DMS153 treated with DMSO at 0.1 percent for 48 hours (cell line): ENCODE measurements around the gene AP3B2.
"Not testable (repeated sequence)": the region's sequence is repeated elsewhere in the genome, so short reads cannot be mapped to it uniquely, and the experiment has no call there.

Experiments
- DNase-seq: peaks from one replicate; lab custom pipeline; 2025; ENCODE audit not compliant: unreplicated experiment; lab: John Stamatoyannopoulos, UW

AP3B2 gene

DNA sequence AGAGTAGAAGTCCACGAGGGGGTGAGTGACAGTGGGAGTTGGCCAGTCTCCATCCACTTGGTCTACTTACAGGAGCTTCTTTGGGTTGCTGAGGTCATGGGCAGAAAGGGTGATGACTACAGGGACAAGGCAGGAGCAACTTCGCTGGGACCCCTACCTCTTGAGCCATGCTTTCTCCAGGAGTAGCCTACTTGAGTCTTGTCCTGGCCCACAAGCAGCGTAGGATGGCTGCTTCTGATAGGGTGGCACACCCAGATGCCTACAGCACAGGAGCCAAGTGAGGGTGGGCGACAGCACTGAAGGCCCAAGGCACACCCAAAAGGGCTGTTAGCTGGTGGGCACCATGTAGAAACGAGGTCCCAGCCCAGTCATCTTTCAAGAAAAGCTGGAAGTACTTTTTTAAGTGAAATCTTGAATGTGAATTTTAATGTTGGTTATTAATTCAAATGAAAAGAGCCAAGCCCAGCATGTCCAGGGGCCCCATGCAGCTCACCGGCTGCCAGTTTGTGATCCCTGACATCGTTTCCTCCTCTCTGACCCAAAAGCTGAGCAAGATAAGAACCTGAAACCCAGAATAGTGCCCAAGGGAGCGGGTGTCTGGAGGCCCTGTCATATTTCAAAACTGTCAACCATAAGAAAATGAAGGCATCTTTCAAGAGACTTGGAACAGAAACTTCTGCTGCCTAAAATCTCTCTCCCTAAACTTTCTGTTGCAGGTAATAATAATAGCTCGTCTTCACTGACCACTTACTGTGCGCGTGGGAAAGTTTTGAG is 60.3 kb downstream of the AP3B2 start:
- no peak for DNase-seq

DNA sequence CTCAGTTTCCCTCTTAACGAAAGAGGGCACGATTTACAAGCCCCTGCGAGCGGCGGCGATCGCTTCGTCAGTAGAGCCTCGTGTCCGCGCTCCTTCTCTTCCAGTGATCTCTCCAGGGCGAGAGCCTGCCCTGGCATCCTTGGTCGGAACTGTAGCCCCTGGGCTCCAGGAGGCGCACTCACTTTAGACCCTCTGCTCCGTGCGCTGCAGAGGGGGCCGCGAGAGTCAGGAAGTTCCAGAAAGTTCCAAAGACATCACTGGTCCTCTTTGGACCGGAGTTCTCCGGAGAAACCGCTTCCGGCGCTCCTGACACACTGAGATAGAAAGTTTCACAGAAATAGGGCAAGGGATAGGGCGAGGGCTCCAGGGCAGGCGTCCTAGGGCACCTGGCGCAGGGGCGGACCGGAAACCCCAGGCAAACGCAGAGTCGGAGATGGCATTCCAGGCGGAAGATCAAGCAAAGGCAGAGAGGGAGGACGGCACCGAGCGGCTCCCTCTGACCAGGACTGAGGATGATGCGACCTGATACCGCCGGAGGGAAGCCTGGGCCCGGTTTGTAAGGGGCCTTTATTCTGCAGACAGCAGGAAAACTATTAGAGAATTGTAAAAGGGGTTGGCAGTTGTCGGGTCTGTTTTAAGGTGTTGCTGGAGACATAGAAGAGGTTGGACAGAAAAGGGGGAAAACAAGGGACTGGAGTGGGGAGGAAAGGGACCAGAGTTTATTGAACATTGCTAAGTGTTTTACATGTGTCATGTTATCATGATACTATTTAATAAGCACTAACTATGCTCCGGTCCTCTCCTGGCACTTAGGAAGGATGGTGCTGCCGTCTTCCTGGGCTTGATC is 61.2 kb downstream of the AP3B2 start:
- DNase-seq, result no peak

DNA sequence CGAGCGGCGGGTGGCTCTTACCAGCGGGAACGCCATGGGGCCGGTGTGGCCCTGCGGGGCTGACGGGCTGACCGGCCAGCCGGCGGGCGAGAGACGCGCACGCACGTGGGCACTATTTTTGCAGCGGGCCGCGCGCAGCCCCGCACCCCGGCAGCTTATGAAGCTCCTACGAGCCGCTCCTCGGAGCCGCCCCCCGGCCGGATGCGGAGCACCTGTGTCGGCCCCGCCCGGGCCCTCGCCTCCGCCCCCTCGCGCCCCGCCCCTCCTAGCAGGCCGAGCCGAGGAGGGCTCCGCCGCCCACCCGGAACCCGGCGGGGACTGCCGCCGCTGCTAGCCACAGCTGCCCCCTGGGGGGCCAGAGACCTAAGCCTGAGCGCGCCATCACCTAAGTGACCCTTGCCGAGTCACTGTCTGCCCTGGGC is 61.8 kb downstream of the AP3B2 start:
- DNase-seq, result no peak

DNA sequence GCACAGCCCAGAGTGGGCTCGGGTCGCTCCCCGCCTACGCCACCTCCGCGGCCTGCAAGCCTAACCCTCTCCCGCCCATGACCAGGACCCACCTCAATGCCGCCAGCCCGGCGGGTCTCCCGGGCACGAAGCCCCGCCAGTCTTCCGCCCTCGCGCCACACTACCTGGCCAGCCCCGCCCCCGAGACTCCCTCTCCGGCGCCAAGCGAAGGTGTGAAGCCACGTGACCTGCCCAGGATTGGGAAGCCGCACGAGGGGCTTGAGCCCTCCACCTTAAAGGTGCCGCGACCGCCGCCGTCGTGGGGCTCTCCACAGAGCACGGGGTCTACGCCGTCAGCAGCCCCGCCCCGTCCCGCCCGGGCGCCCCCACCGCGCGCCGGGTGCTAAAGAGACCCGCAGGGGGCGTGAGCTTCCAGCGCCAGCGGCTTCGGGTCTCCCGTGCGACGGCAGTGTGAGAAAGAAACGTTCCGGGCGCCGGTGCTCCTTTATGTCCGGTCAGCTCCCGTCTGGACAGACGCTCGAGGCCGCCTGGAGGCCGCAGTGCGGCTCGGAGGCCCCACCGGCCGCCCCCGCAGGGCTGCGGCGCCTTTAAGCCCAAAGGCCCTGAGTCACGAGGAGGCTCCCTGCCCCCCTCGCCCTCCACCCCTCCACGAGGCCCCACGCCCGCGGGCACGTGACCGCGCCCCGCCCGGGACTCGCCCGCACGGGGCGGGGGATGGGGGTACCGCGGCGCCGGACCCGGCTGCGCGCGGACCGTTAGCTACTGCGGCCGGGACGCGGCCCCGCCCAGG is 62.4 kb downstream of the AP3B2 start, which contains the start of gene CPEB1:
Gene CPEB1, minus strand, starts transcription at position 319 of the 790 bp plus-strand sequence. CDS start 18,904 bp downstream, outside the sequence.
- DNase-seq, result no peak

DNA sequence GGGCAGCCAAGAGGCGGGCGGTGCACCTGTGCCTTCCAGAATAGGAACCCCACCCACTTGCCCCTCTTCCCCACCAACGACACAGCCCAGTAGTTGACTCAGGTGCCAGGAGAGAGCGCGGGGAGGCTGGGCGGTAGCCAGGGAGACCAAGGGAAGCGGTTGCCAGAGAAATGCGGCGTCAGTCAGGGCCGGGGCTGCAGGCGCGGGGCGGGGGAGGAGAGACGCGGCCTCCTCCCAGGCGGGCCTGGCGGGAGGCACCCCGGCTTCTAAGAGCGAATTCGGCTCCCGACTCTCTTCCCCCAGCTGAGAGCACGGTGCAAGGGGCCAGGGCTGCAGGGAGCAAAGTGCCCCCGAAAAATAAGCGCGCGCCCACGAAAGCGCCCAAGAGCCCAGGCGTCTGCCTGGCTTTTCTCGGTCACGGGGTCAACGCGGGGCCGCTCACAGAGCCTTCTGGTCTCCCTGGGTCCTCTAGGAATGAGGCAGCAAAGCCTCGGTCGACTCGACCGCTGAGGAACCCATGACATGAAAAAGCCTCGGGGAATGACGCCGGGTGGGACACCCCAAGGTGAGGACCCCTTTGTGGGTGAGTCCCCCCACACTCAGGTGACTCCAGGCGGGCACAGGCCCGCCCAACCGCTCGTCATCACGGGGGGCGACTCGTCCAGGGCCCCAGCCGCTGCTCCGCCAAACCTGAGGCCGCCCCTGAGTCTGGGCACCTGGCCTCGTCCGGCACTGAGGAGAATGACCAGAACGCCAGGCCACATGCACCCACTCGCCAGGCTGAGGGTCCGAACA is 63.2 kb downstream of the AP3B2 start:
- DNase-seq, result no peak

DNA sequence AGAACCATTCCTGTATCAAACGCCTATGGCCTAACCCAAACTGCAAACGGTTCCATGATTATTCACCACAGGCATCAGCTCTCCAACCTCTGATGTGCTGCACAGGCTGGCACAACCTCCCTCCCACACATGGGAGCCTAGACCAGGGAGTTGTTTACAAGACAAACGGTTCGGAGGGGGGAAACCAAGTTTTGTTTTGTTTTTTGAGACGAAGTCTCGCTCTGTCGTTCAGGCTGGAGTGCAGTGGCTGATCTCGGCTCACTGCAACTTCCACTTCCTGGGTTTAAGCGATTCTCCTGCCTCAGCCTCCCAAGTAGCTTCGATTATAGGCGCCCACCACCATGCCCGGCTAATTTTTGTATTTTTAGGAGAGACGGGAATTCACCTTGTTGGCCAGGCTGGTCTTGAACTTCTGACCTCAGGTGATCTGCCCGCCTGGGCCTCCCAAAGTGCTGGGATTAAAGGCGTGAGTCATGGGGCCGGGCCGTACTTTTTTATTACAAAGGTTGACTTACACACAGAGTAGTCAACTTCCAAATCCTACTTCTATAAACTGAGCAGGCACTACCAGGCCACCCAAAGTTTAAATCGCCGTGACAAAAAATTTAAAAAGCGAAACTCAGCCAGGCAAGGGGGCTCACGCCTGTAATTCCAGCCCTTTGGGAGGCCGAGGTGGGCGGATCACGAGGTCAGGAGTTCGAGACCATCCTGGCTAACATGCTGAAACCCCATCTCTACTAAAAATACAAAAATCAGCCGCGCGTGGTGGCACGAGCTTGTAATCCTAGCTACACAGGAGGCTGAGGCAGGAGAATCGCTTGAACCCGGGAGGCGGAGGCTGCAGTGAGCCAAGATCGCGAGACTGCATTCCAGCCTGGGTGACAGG is 64.5 kb downstream of the AP3B2 start:
- DNase-seq, result not testable (repeated sequence)

DNA sequence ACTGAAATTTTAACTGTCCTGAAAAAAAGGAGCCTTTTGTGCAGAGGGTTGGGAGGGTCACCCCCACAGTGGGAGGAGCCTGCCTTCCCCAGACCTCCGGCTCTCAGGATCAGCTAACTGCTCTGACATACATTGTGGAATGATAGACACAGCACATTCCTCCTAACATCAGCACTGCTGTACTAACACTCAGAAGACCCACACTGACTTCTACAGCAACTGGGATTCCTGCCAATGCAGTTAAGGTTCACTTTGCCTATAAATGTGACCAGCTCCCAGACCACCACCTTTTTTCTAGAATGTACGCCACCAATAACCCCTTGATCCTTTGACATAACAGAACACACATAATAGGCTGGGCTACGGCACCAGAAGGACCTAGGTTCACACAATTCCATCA is 65.7 kb downstream of the AP3B2 start:
- no peak for DNase-seq

- no peak for DNase-seq
These were observed 67.0 kb downstream of the AP3B2 start for GRCh38 chr15:82642656-82643055.

GRCh38 chr15:82641129-82641798 is 68.4 kb downstream of the AP3B2 start:
- no peak for DNase-seq

- DNase-seq, result no peak
These were observed 69.0 kb downstream of the AP3B2 start for GRCh38 chr15:82640672-82641071.

- DNase-seq, result no peak
These were observed 73.9 kb downstream of the AP3B2 start for GRCh38 chr15:82635798-82636197.

DNA sequence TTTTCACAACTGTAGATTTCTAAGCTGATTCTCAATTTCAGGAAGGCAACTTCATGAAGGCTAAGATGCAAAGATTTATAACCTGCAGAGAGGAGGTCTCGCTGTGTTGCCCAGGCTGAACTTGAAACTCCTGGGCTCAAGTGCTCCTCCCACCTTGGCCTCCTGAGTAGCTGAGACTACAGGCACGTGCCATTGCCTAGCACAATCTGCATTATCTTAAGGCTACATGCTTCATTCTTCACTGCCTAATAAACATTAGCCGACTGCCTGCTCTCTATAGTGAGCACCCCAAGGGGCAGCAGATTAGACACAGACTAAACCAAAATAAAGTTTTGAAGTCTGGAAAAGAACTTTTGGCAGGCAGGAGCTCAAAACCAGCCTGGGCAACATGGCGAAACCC is 79.6 kb downstream of the AP3B2 start:
- no peak for DNase-seq

- no peak for DNase-seq
These were observed 84.5 kb downstream of the AP3B2 start for GRCh38 chr15:82625136-82625535.

GRCh38 chr15:82624438-82624837 is 85.2 kb downstream of the AP3B2 start:
- no peak for DNase-seq

- DNase-seq, result no peak
These were observed 85.7 kb downstream of the AP3B2 start for GRCh38 chr15:82624008-82624407.

GRCh38 chr15:82621970-82622369 is 87.7 kb downstream of the AP3B2 start:
- no peak for DNase-seq

GRCh38 chr15:82613747-82614146 is 95.9 kb downstream of the AP3B2 start:
- DNase-seq, result no peak

DNA sequence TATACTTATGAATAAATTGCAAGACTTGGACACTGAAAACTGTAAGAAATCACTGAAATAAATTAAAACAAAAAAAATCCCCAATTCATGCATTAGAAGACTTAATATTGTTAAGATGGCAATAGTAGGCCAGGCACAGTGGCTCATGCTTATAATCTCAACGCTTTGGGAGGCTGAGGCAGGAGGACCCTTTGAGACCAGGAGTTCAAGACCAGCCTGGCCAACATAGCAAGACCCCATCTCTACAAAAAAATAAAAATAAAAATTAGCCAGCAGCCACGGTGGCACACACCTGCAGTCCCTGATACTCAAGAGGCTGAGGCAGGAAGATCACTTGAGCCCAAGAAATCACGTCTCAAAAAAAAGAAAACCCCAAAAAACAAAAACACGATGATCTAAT is 98.3 kb downstream of the AP3B2 start:
- no peak for DNase-seq
